Measurements from ENCODE around the gene ZNF93. TPM values are rescaled to one million over a fixed set of nuclear protein-coding genes. Genes with fewer than 3 reads are reported as not detected.

ZNF93 gene
- total and polyA plus RNA-seq, 9 of the 15 experiments (the other 6 are each of a cell fraction or from before 2014, with no cell fraction given) = 11.1 to 26.3 (median 17.1) TPM

- TF ChIP-seq MEIS2 (IDR thresholded peaks at IDR 0.05; ENCODE audit: partially characterized antibody) (peak; percentile 98), HDAC1 (IDR thresholded peaks at IDR 0.05) (peak in 1 of 2 experiments; percentile 52; a peak in 1 of 4 replicates), CHAMP1 (IDR thresholded peaks at IDR 0.05) (peak; percentile 85), TAF7 (tag; IDR thresholded peaks at IDR 0.05) (peak; percentile 54), NUFIP1 (IDR thresholded peaks at IDR 0.05; ENCODE audit: partially characterized antibody) (no peak), PML (IDR thresholded peaks at IDR 0.05; ENCODE audit: low read length) (peak; percentile 82), CHD2 (IDR thresholded peaks at IDR 0.05; ENCODE audit: low read depth, low read length) (peak; percentile 61), XRCC4 (IDR thresholded peaks at IDR 0.05; ENCODE audit: extremely low read depth, insufficient read depth, insufficient read length) (no peak), E2F6 (IDR thresholded peaks at IDR 0.05; ENCODE audit: borderline replicate concordance in 1 of 2, extremely low read depth in 1 of 2, insufficient read depth in 1 of 2, insufficient read length in 1 of 2, low read depth in 1 of 2, low read length in 1 of 2, poor library complexity in 1 of 2, severe bottlenecking in 1 of 2) (peak; percentile 78 to 91), RBFOX2 (IDR thresholded peaks at IDR 0.05; ENCODE audit: low read depth, low read length) (peak; percentile 93), HNRNPLL (IDR thresholded peaks at IDR 0.05; ENCODE audit: low read depth, low read length, poor library complexity, severe bottlenecking) (no peak), ZC3H8 (IDR thresholded peaks at IDR 0.05) (no peak), JUN (IDR thresholded peaks at IDR 0.05; ENCODE audit: borderline replicate concordance, low read depth, low read length) (peak; percentile 5; the same call in 1 of the 2 replicates), JUN (CRISPR knock-in tag; IDR thresholded peaks at IDR 0.05; ENCODE audit: borderline replicate concordance) (no peak), GABPB1 (CRISPR knock-in tag; IDR thresholded peaks at IDR 0.05) (peak; percentile 47; the same call in 1 of the 2 replicates), NCOA2 (IDR thresholded peaks at IDR 0.05; ENCODE audit: partially characterized antibody in 2 of 2) (no peak)
Observed at GRCh38 chr19:19865750-19866610, 34.8 kb upstream of the ZNF93 start, which contains the start of gene ZNF253 (continued).

Measured in K562 (cell line).